HFF-Myc (cell line): ENCODE measurements around the gene IL13RA1.

Source experiments
- DNase-seq: peaks from one replicate; pipeline ENCODE4 v3.0.0-alpha.2; 2011; ENCODE audit warnings: low read depth; ENCODE audit errors: extremely low read depth
- H3K4me3 ChIP-seq: replicated peaks from 2 replicates; pipeline ENCODE4 v1.5.1; 2011; ENCODE audit warnings: low read depth, mild to moderate bottlenecking, control low read depth, low read length
- TF ChIP-seq, protein P1 (sequence below): IDR thresholded peaks from 2 replicates; pipeline ENCODE4 v1.5.1; 2012; ENCODE audit warnings: mild to moderate bottlenecking, low read depth, low read length, control low read depth; ENCODE audit errors: missing control alignments

The IL13RA1 gene

DNA sequence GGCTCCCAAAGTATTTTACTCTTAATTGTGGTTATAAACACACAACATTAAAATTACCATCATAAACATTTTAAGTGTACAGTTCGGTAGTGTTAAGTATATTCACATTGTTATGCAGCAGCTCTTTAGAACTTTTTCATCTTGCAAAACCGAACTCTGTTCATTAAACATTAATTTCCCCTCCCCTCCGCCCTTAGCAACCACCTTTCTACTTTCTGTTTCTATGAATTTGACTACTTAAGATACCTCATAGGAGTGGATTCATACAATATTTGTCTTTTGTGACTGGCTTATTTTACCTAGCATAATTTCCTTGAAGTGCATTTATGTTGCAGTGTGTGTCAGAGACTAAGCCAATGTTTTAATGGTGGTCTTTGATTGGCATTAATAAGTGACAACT, 32.6 kb downstream of the IL13RA1 start:
- no peak for DNase-seq
- TF ChIP-seq, protein P1, sequence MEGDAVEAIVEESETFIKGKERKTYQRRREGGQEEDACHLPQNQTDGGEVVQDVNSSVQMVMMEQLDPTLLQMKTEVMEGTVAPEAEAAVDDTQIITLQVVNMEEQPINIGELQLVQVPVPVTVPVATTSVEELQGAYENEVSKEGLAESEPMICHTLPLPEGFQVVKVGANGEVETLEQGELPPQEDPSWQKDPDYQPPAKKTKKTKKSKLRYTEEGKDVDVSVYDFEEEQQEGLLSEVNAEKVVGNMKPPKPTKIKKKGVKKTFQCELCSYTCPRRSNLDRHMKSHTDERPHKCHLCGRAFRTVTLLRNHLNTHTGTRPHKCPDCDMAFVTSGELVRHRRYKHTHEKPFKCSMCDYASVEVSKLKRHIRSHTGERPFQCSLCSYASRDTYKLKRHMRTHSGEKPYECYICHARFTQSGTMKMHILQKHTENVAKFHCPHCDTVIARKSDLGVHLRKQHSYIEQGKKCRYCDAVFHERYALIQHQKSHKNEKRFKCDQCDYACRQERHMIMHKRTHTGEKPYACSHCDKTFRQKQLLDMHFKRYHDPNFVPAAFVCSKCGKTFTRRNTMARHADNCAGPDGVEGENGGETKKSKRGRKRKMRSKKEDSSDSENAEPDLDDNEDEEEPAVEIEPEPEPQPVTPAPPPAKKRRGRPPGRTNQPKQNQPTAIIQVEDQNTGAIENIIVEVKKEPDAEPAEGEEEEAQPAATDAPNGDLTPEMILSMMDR, result no peak
- no peak overlapping the region for H3K4me3 ChIP-seq

DNA sequence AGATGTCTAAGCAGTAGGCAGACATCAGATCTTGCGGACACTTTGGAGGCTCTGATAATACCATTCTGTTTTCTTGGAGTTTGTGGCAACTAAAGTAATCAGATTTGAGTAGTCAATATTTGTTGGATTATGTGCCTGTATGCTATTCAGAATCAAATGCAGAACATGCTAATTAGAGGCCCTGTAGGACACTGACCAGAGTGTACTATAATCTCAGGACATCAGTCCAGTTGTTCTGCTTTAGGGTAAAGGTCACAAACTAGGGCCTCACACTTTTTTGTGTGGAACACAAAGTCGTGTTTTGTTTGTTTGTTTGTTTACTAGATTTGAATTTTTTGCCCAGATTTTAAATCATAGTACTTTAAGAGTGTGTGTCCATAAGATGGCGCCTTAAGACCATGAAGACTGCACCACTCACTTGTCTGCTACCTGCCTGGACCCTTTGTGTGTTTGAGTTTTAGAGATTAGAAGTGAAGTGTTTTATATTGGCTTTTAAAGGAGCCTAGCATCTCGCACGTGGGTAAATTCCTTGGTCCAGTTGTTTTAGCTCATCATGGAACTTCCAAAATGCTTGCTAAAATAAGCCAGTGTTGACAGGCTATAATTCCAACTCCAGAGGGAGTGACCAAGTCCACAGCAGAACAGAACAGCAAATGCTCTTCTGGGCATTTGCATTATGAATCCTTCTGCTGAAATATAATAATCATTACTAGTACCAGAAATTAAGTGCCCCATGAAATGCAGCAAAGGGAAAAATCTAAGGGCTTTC, 34.7 kb downstream of the IL13RA1 start:
- DNase-seq, result no peak
- H3K4me3 ChIP-seq, result no peak overlapping the region
- TF ChIP-seq, protein P1, result no peak

DNA sequence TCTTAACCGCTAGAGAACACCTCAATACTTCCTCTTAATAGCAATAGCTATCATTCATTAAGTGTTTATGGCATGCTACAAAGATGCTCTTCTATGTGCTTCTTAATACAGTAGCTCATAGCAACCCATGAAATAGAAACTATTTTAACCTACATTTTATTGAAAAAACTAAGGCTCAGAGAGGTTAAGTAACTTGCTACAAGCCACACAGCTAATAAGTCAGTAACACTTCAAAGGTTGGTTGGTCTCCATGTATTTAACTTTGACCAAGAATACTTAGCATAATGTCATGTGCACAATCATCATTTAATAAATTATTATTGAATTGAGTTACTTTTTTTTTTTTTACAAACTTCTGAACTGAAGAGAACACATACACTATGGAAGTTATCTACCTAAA, 36.1 kb downstream of the IL13RA1 start:
- H3K4me3 ChIP-seq, result no peak overlapping the region
- no peak for DNase-seq
- TF ChIP-seq, protein P1, result no peak

DNA sequence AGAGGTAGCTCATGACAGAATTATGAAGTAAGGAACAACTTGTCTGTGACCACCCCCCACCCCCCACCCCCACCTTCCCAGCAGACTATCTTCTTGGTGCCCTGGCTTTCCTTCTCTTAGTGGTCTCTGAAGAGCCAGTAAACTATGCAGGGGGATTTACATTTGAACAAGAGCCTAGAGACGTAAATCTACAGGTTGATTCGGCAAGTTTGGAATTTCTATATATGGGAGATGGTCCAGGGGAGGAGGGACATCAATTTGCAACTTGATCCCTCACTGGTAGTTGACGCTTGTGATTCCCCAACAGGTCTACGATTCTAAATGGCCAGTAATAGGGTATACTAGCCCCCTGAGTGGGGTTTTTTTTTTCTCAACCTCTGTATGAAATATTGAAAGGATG, 36.7 kb downstream of the IL13RA1 start:
- TF ChIP-seq, protein P1, result no peak
- H3K4me3 ChIP-seq, result no peak overlapping the region
- no peak for DNase-seq

DNA sequence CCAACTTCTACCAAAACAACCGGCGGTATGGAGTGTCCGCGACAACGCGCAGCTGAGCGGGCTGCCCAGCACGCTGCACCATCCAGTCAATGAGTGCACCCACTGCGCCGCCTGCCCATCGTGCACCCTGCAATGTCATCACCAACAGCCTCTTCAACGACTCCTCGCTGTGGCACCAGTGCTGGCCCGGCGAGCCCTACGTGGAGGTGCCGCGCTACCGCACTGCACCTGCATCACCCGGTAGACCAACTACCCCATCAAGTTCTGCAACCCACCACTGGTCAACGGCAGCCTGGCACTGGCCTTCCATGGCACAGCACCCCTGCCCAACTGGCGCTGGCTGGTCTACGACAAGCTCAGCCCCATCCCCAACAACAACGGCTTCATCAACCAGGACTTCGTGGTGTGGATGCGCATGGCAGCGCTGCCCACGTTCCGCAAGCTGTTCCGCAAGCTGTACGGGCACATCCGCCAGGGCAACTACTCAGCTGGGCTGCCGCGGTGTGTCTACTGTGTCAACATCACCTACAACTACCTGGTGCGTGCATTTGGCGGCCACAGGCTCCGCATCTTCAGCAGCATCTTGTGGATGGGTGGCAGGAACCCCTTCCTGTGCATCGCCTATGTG, 42.8 kb downstream of the IL13RA1 start:
- H3K4me3 ChIP-seq, result no peak overlapping the region

DNA sequence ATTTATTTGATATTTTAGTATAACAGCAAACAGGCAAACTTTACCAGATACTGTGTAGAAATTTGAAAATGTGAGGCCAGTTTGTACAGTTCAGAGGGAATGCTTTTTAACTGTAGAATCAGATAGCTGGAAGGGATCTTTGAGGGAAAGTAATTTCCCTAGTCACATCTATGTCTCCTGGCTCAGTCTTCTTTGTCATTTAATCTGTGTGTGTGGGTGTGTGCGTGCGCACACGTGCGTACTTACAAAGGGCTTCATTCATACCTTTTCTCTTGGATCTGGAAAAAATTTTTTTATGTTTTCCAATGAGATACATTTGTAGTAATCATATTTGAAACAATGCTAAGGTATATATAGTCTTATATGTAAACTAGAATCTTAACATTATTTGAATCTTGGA, 44.6 kb downstream of the IL13RA1 start:
- DNase-seq, result no peak
- H3K4me3 ChIP-seq, result no peak overlapping the region
- TF ChIP-seq, protein P1, result no peak

More for the DNA sequence above, 42.8 kb downstream of the IL13RA1 start:
- no peak for DNase-seq
- TF ChIP-seq, protein P1, result no peak
